Esophagus squamous epithelium (tissue), 4 donors: ENCODE results near the gene TMEM178B.

Experiments
- CTCF ChIP-seq, 6 experiments: fragments of 450-650 bp in 4 of 6; fragments of 200-600 bp in 2 of 6; sonication (generic) in 2 of 6; IDR thresholded peaks; one replicate each; pipeline ENCODE4 v1.5.1; 2016 to 2019; ENCODE audit warnings: antibody characterized with exemption in 6 of 6, mild to moderate bottlenecking in 4 of 6, moderate library complexity in 4 of 6
- POLR2A ChIP-seq, 4 donors: fragments of 450-650 bp; IDR thresholded peaks; one replicate each; pipeline ENCODE4 v1.6.1; 2017; ENCODE audit warnings: antibody characterized with exemption in 4 of 4, mild to moderate bottlenecking in 4 of 4, moderate library complexity in 3 of 4

GRCh38 chr7:141370650-141371049, 296.8 kb downstream of the TMEM178B start:
- TF ChIP-seq CTCF (IDR thresholded peaks at IDR 0.05) (no peak), POLR2A (IDR thresholded peaks at IDR 0.05) (no peak)
